KOPT-K1 (cell line): ENCODE data around the gene OGFOD3.
"Not testable (repeated sequence)": the region's sequence is repeated elsewhere in the genome, so short reads cannot be mapped to it uniquely, and the experiment has no call there.

Source experiments
- H3K27ac ChIP-seq: fragments of 200-600 bp; sonication (generic); 2 replicates; pipeline ENCODE4 v1.5.1; 2016; ENCODE audit warnings: antibody characterized with exemption, mild to moderate bottlenecking, low read depth, low read length; ENCODE audit not compliant: poor library complexity, severe bottlenecking
- H3K36me3 ChIP-seq: fragments of 200-600 bp; sonication (generic); 2 replicates; pipeline ENCODE4 v1.5.1; 2017; ENCODE audit warnings: antibody characterized with exemption, mild to moderate bottlenecking, low read length, moderate library complexity; ENCODE audit not compliant: insufficient read depth
- H3K9me3 ChIP-seq: fragments of 200-600 bp; sonication (generic); 2 replicates; pipeline ENCODE4 v1.5.1; 2017; ENCODE audit warnings: antibody characterized with exemption, low read length, mild to moderate bottlenecking; ENCODE audit not compliant: insufficient read depth, poor library complexity, severe bottlenecking

The OGFOD3 gene

DNA sequence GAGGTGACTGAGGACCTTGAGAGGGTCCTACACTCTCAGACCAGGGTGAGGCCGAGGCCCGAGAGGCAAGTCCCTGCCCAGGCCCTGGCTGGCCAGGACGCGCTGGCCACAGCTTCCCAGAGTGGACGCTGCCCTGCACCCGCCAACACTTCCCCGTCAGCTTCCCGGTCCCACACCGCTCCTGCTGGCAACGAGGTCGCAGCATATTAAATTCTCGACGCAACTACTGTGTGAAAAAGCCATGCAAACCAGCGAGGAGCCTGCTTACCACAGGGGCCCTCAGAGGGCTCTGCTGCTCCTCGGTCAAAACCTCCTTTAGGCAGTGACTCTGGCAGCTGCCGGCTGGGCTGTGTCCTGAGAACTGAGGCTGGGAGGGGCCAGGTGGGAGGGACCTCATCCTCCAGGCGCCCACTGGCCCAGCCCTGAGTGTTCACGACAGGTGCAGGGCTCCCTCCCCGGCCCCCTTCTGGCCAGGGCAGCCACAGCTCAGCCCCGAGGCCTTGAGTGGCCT is 61.5 kb downstream of the OGFOD3 start:
- Histone ChIP-seq H3K27ac (no peak overlapping the region), H3K36me3 (no peaks in the 10 kb centered on the region)

DNA sequence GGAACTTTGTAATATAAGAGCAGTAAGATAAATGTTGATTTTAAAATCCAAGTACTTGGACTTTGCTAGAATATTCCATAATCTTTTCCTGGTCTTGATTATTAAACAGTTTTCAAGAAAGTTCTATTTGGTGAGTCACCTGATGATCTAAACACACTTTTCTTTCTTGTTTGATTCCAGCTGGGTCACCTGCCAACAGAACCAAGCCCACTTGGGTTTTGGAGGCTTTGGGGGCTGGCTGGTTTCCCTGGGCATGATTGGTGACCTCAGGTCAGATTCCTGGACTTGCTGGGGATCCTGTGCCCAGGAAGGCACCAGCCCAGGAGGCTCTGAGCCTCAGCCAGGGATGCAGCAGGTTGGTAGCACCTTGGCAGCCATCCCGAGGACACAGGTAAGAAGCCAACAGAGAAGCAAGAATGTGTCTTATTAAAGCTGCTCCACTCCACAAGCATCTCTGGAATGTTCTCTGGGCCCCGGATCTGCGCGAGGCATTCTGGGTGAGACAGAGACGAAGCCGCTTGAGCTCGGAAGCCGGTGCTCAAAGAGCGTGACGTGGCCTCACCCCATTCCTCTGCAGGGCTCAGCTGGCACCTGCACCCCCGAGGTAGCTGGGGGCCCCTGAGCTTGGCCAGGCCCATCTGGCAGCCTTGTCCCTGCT is 62.5 kb downstream of the OGFOD3 start:
- Histone ChIP-seq H3K36me3 (no peaks in the 10 kb centered on the region), H3K27ac (no peak overlapping the region), H3K9me3 (no peaks in the 10 kb centered on the region)

More for the DNA sequence above, 61.5 kb downstream of the OGFOD3 start:
- no peaks in the 10 kb centered on the region for H3K9me3 ChIP-seq

DNA sequence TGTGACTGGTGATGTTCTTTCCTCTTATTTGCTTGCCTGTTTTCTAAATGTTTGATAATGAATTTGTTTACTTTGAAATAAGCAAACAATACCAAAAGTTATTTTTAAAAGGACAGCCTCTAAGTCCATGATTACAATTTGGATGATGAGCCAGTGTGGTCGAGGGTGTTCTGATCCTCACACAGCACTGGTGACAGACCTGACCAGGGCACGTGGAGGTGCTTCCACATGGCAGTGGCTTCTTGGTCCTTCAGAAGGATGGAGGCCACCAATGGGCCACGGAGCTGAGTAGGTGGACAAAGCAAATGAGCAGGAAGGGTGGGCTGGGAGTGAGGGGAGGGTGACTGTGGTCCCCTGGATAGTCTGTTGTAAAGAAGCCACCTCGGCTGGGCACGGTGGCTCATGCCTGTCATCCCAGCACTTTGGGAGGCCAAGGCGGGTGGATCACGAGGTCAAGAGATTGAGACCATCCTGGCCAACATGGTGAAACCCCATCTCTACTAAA is 63.5 kb downstream of the OGFOD3 start:
- Histone ChIP-seq H3K27ac (no peak overlapping the region), H3K9me3 (no peaks in the 10 kb centered on the region), H3K36me3 (no peaks in the 10 kb centered on the region)

DNA sequence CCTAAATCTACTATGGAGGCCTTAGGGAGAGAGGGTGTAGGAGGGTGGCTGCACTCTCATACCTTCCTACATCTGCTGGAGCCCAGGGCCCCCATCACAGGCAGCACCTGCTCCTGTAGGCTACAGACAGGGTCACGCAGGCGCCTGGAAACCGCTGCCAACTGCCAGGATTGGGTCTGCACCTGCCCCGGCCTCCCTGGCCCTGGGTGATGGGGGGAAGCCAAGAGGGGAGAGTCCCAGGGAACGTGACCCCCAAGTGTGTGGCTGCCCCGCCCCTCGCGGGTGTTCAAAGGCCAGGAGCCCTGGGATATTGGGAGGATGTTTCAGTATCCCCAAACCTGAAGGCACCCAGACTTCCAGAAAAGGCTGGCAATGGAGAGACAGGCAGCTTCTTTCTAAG is 64.9 kb downstream of the OGFOD3 start:
- H3K36me3 ChIP-seq, result no peaks in the 10 kb centered on the region
- no peaks in the 10 kb centered on the region for H3K9me3 ChIP-seq
- H3K27ac ChIP-seq, result no peak overlapping the region

DNA sequence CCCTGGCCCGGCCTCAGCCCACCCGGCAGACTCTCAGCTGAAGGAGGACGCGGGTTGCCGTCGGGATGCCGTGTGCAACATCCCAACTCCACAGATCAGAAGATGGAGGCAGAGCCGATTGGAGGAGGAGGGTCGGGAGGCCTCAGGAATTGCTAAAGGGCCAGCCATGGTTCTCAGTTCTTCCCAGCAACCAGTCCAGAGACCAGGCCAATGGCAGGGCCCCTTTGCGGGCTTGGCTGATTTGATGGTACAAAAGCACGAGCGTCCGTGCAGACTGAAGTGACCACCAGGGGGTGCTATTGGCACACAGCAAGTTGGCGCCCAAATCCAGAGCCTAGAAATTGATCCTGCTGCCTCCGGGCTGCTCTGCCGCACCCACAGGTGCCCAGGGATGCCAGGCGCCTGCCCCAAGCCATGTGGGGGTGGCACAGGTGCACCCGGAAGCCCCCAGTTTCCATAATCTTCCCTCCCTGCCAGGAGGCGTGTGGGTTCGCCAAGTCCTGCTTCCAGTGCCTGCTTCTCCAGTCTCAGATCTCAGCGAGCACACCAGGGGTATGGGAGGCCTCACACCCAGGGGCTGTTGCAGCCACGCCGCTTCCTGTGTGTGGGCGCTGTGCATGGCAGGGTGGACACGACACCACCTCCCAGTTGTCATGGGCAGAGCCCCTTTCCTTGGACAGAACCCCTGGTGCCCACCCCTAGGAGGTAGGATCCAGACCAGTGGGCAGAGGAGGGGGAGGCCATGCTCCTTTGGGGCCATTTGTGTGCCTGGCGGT is 66.5 kb downstream of the OGFOD3 start:
- H3K9me3 ChIP-seq, result no peaks in the 10 kb centered on the region
- H3K36me3 ChIP-seq, result no peaks in the 10 kb centered on the region
- no peak overlapping the region for H3K27ac ChIP-seq

DNA sequence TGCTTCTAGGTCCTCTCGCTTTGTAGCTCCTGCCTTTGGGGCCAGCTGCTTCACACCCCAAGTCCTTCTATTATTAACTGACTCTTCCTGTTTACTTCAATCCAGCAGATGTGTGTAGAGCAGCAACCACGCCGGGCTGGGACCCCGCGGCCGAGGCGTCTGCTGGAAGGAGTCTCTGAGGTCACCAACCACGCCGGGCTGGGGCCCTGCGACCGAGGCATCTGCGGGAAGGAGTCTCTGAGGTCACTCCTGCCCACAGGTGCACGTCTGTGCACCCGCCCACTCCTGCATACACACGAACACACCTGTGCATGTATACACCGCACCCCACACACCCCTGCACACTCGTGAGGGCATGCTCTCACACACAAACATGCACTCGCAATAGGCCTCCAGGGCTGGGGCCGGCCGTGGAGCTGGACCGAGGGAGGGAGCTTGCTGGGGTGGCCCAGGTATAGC is 67.1 kb downstream of the OGFOD3 start:
- Histone ChIP-seq H3K9me3 (no peaks in the 10 kb centered on the region), H3K36me3 (no peaks in the 10 kb centered on the region), H3K27ac (no peak overlapping the region)

DNA sequence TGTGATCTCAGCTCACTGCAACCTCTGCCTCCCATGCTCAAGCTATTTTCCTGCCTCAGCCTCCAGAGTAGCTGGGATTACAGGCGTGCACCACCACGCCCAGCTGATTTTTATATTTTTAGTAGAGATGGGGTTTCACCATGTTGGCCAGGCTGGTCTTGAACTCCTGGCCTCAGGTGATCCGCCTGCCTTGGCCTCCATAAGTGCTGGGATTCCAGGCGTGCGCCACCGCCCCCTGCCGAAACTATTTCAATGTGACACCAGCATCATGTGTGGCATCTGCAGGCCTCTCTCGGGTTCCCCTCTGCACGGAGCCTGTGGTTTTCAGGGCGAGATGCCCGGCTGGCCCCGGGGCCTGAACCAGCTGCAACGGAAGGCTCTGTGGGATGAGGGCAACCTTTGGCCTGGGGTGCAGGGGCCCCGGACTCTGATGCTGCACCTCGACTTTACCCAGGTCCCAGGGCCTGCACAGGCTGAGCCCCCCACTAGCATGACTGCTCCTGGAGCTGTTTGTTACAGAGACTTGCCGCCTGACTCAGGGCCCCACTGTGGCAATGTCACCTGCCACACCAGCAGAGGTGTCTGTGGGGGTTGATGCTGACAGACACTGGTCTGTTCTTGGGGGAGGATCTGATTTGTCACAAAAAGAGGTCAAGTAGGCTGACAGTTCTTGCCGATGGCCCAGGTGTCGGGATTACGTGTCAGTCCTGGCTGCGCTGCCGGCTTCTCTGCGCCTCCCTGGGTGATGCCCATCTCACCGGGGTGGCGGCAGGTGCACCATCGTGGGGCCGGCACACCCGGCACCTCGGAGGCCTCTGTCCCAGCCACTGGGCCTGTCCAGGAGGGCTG is 68.0 kb downstream of the OGFOD3 start:
- Histone ChIP-seq H3K9me3 (no peaks in the 10 kb centered on the region), H3K27ac (no peak overlapping the region), H3K36me3 (no peaks in the 10 kb centered on the region)

DNA sequence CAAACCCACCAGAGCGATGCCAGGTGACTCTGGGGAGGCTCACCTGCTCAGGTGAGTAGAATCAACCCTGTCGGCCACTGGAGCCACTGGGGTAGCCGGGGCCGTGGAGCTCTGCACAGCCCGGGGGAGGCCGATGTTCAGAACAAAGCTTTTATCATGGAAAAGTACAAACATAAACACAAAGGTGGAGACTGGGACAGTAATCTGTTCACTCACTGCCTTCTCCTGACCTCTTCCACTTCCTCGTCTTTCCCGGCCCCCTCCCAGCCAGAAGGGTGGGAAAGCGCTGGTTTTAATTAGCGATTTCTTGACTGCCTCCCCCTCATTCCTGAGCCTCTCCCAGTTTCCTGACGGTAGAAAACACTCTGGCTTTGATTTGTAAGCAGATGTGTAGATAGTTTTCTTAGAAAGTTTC is 69.1 kb downstream of the OGFOD3 start:
- Histone ChIP-seq H3K36me3 (no peaks in the 10 kb centered on the region), H3K9me3 (no peaks in the 10 kb centered on the region), H3K27ac (no peak overlapping the region)

DNA sequence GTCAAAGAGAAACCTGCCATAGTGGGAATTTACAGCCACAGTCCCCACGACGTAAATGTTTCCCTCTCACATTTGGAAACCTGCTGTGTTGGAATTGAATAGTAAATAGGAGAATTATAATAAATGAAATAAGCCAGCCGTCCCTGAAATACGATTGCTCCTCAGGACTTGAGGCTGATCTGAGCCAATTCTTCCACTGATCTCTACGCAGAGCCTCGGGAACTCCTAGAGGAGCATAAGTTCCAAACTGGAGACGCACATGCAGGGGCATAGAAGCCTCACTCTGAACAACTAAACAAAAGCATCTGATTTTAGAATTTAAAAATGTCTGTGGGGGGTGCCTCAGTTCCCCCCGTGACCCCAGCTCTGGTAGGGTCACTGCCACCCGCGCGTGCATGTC is 69.5 kb downstream of the OGFOD3 start:
- Histone ChIP-seq H3K36me3 (no peaks in the 10 kb centered on the region), H3K9me3 (no peaks in the 10 kb centered on the region), H3K27ac (no peak overlapping the region)

DNA sequence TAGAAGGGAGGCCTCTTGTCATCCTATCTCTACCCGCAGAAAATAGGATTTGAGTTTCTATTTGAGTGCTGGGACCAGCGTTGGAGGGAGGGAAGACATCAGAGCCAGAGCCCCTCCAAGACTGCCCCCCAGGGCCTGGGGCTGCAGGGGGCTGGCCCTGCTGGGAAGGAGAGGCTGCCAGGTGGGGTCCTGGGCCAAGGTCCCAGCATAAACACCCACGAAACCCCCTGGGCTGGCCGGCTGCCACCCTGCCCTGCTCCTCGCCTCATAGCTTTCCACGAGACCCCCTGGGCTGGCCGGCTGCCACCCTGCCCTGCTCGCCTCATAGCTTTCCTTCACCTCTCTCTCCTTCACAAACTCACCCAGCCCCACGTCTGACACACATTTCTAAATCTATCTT is 70.0 kb downstream of the OGFOD3 start:
- Histone ChIP-seq H3K27ac (no peak overlapping the region), H3K9me3 (no peaks in the 10 kb centered on the region), H3K36me3 (no peaks in the 10 kb centered on the region)

DNA sequence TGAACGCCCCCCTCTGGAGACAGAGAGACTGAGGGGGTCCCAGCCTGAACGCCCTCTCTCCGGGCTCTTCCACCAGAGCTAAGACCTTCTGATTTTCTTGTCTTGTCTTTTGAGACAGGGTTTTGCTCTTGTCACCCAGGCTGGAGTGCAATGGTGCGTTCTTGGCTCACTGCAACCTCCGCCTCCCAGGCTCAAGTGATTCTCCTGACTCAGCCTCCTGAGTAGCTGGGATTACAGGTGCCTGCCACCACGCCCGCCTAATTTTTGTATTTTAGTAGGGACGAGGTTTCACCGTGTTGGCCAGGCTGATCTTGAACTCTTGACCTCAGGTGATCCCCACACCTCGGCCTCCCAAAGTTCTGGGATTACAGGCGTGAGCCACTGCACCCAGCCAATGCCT is 70.4 kb downstream of the OGFOD3 start:
- H3K27ac ChIP-seq, H3K9me3 ChIP-seq: not testable (repeated sequence)

DNA sequence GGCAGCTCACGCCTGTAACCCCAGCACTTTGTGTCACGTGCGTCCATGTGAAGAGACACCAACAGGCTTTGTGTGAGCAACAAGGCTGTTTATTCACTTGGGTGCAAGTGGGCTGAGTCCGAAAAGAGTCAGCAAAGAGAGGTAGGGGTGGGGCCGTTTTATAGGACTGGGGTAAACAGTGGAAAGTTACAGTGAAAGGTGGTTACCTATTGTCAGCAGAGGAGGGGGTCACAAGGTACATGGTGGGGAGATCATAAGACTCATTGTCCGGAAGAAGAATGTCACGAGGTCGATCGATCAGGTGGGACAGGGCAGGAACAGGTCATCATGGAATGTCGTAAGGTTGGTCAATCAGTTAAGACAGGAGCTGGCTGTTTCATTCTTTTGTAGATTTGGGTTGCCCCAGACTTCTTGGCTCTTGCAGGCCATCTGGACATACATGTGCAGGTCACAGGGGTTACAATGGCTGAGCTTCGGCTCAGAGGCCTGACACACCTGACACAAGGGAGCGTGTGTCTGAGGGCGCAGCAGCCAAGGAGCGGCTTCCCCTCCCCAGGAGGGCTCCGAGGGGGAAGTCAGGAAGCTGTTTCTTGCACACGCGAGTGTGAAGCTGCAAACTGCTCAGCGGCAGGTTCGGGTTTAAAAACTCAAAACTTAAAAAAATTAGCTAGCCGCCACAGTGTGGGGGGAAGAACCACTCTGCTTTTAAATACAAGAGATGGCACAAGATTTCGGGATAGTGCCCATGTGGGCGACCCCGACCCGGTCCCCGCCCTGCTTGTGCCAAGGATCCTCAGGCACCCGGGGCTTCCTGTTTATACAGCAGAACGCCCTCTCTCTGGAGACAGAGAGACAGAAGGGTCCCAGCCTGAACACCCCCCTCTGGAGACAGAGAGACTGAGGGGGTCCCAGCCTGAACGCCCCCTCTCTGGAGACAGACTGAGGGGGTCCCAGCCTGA is 71.8 kb downstream of the OGFOD3 start:
- Histone ChIP-seq H3K36me3 (no peaks in the 10 kb centered on the region), H3K27ac (no peak overlapping the region), H3K9me3 (no peaks in the 10 kb centered on the region)

More for the DNA sequence above, 70.4 kb downstream of the OGFOD3 start:
- not testable (repeated sequence) for H3K36me3 ChIP-seq

DNA sequence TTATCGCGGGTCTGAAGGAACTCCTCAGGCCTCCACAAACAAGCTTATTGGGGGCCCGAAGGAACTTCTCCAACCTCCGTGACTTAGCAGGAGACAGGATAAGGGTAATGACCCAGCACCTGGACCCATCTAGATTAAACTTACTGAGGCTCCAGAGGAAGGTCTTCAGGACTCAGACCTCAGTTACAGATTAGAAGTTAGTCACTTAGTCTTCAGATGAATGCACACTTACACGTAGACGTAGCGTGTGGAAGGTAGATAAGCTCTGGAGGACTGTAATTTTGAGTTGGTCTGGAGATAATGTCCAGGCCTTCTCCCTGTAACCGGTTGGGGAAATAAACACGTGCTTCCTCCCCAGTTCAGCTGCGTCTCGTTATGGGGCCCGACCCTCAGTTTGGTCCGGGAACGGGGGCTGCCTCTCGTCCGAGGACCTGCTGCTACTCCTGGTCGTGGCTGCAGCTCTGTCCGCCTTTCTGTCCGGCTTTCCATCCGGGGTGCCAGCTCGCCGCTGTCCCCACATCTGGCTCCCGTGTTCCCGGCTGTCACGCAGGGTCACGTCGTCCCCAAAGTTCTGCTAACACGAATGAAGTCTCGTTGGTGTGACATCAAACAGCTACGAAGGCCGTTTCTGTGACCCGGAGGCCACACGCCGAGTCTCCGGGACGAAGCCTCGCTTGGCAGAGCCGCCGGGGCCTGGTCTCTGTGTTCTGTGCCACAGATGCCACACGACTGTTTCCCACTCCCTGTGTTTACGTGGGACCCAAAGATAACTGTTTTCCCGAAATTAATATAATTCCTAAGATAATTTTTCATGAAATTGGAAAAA is 73.0 kb downstream of the OGFOD3 start:
- Histone ChIP-seq H3K36me3 (no peaks in the 10 kb centered on the region), H3K9me3 (peaks cover 6% of the 10 kb centered on the region), H3K27ac (no peak overlapping the region)
